WTC11 (cell line): Measurements from ENCODE around the gene KAT8.
"Not testable (repeated sequence)": the region's sequence is repeated elsewhere in the genome, so short reads cannot be mapped to it uniquely, and the experiment has no call there.

Experiments
- CTCF ChIP-seq: fragments of 200-600 bp; IDR thresholded peaks from 2 replicates; pipeline ENCODE4 v1.8.0; 2022; ENCODE audit warnings: antibody characterized with exemption
- FOXP1 ChIP-seq: sonication (generic); formaldehyde crosslinking; IDR thresholded peaks from 2 replicates; pipeline ENCODE4 v1.8.0; 2022; ENCODE audit warnings: missing genetic modification reagents, mild to moderate bottlenecking, moderate library complexity, borderline replicate concordance
- PRDM15 ChIP-seq: sonication (generic); formaldehyde crosslinking; IDR thresholded peaks from 2 replicates; pipeline ENCODE4 v1.8.0; 2022; ENCODE audit warnings: missing genetic modification reagents
- TEAD1 ChIP-seq: sonication (generic); formaldehyde crosslinking; IDR thresholded peaks from 2 replicates; pipeline ENCODE4 v1.8.0; 2022; ENCODE audit warnings: mild to moderate bottlenecking, missing genetic modification reagents
- TF ChIP-seq, protein P1 (sequence below): fragments of 250-450 bp; sonication (Bioruptor Pico); IDR thresholded peaks from 2 replicates; pipeline ENCODE4 v2.1.2; 2022; ENCODE audit warnings: mild to moderate bottlenecking, moderate library complexity

DNA sequence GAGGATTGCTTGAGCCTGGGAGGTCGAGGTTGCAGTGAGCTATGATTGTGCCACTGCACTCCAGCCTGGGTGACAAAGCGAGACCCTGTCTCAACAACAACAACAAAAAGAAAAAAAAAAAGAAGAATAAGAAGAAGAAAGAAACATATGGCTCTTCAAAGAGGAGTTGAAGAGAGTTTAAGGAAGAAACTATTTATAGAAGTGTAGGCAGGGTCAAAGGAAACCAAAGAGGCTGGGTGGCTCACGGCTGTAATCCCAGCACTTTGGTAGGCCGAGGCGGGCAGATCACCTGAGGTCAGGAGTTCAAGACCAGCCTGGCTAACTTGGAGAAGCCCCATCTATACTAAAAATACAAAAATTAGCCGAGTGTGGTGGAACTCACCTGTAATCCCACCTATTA lies 33.5 kb downstream of the KAT8 start:
- not testable (repeated sequence) for TF ChIP-seq PRDM15 (CRISPR knock-in tag); TEAD1 (CRISPR knock-in tag); FOXP1 (CRISPR knock-in tag); CTCF
- TF ChIP-seq, protein P1, sequence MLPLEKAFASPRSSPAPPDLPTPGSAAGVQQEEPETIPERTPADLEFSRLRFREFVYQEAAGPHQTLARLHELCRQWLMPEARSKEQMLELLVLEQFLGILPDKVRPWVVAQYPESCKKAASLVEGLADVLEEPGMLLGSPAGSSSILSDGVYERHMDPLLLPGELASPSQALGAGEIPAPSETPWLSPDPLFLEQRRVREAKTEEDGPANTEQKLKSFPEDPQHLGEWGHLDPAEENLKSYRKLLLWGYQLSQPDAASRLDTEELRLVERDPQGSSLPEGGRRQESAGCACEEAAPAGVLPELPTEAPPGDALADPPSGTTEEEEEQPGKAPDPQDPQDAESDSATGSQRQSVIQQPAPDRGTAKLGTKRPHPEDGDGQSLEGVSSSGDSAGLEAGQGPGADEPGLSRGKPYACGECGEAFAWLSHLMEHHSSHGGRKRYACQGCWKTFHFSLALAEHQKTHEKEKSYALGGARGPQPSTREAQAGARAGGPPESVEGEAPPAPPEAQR (CRISPR knock-in tag), result not testable (repeated sequence)
